CD8-positive, alpha-beta memory T cell (primary cell): ENCODE measurements around the gene NID1. TPM values are rescaled to one million over a fixed set of nuclear protein-coding genes. Genes with fewer than 3 reads are reported as not detected.

Source experiments
- CTCF ChIA-PET: fragments of 350-600 bp; sonication (Branson Sonifier 250); formaldehyde crosslinking; loops from one replicate; lab custom pipeline; 2021; ENCODE audit warnings: antibody characterized with exemption; lab: Charles Lee
- POLR2A ChIA-PET: fragments of 350-600 bp; sonication (Branson Sonifier 250); formaldehyde crosslinking; loops from one replicate; lab custom pipeline; 2021; ENCODE audit warnings: antibody characterized with exemption; lab: Charles Lee
- DNase-seq, 5 donors: peaks; one replicate each; pipeline versions ENCODE4 v3.0.0 to v3.0.0-alpha.2; 2020 to 2022; ENCODE audit warnings: mixed read lengths in 1 of 5
- H3K27ac ChIP-seq: one replicate; pipeline ENCODE4 v1.7.0; 2013; ENCODE audit warnings: low read depth, mild to moderate bottlenecking, low read length, moderate library complexity
- H3K27me3 ChIP-seq: 2 replicates; pipeline ENCODE4 v1.7.0; 2013; ENCODE audit warnings: low read length, mild to moderate bottlenecking; ENCODE audit not compliant: insufficient read depth, poor library complexity, severe bottlenecking
- H3K36me3 ChIP-seq: 2 replicates; pipeline ENCODE4 v1.7.0; 2013; ENCODE audit warnings: mild to moderate bottlenecking, low read length, moderate library complexity; ENCODE audit not compliant: insufficient read depth
- H3K4me1 ChIP-seq: 2 replicates; pipeline ENCODE4 v1.7.0; 2013; ENCODE audit warnings: mild to moderate bottlenecking, low read length, moderate library complexity; ENCODE audit not compliant: insufficient read depth
- H3K4me3 ChIP-seq: 2 replicates; pipeline ENCODE4 v1.7.0; 2013; ENCODE audit warnings: mild to moderate bottlenecking, low read length
- H3K9me3 ChIP-seq: 2 replicates; pipeline ENCODE4 v1.7.0; 2013; ENCODE audit warnings: mild to moderate bottlenecking, low read length
- H3K27ac Mint-ChIP-seq, 8 donors: one replicate each; pipeline ENCODE4 v1.8.0; 2020 to 2021; ENCODE audit warnings: mixed read lengths in 8 of 8, mild to moderate bottlenecking in 6 of 8, inconsistent platforms in 3 of 8, moderate library complexity in 3 of 8
- H3K27me3 Mint-ChIP-seq, 2 donors: one replicate each; pipeline ENCODE4 v1.8.0; 2020 to 2021; ENCODE audit warnings: mixed read lengths in 2 of 2, mild to moderate bottlenecking in 1 of 2, moderate library complexity in 1 of 2
- H3K36me3 Mint-ChIP-seq, 3 donors: one replicate each; pipeline ENCODE4 v1.8.0; 2020 to 2021; ENCODE audit warnings: mixed read lengths in 3 of 3, inconsistent platforms in 1 of 3, mild to moderate bottlenecking in 1 of 3
- H3K4me1 Mint-ChIP-seq, 3 donors: one replicate each; pipeline ENCODE4 v1.8.0; 2020 to 2021; ENCODE audit warnings: mixed read lengths in 3 of 3, inconsistent platforms in 1 of 3, mild to moderate bottlenecking in 1 of 3
- H3K4me3 Mint-ChIP-seq, 7 donors: one replicate each; pipeline ENCODE4 v1.8.0; 2020 to 2021; ENCODE audit warnings: mixed read lengths in 7 of 7, mild to moderate bottlenecking in 6 of 7, moderate library complexity in 4 of 7, inconsistent platforms in 2 of 7
- H3K9me3 Mint-ChIP-seq, 5 donors: one replicate each; pipeline ENCODE4 v1.8.0; 2020 to 2022; ENCODE audit warnings: mixed read lengths in 5 of 5, mild to moderate bottlenecking in 3 of 5, moderate library complexity in 2 of 5, inconsistent platforms in 1 of 5
- polyA plus RNA-seq: library from polyadenylated mRNA; unstranded; fragments of 300-500 nt; fragmentation: Illumina TruSeq; gene quantifications from one replicate; pipeline ENCODE4 v1.2.3, GENCODE V29; 2021
- total RNA-seq, 2 experiments: library from RNA; stranded (reverse); gene quantifications; one replicate each; pipeline ENCODE4 v1.2.3, GENCODE V29; 2021

The NID1 gene
- total and polyA plus RNA-seq, 3 experiments from 2014 or later, result 0.09 to 0.15 TPM; not detected in 1

DNA sequence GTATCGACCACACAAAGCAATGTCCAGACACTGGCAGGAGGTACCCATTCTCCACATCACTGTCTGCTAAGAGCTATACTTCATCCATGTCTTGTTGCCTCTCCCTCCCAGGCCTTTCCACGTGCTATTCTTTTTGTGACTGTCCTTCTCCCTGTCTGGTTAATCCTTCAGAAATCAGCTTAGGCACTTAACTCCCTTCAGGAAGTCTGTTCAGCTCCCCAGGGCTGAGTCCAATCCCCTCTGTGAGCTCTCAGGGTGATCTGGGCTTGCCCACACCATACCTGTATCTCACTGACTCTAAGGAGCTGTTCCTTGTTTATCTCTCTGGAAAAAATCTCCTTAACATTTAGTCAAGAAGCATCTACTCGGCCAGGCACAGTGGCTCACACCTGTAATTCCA lies 69.4 kb downstream of the NID1 start:
- POLR2A ChIA-PET, result no interaction called here

DNA sequence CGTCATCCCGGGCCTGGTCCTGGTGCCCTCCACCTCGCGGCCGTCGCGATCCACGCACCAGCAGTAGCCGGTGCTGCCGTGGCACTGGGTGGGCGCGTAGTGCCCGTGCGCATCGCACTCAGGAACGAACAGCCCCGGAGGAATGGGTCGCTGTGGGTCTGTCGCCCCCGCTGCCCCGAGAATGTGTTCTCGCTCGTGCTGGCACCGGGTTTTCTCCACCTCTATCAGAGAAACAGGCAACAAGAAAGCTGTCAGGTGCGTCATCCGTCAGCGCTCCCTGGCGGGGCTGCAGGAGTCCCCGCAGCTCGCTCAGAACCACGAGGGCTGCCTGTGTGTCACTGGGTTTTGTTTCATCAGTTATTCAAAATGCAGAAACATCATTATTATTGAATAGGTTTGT lies 71.2 kb downstream of the NID1 start:
- CTCF ChIA-PET, result interaction anchor here (1.8 kb wide), 1 partner anchor 21 kb away, joined by 8 read pairs; no protein-coding TSS in a partner anchor
- peaks cover 0 to 10% (median 2%) of the 10 kb centered on the region in 3 donors for H3K36me3 Mint-ChIP-seq
- no peak overlapping the region for H3K4me3 Mint-ChIP-seq

More for the DNA sequence above, 69.4 kb downstream of the NID1 start:
- peak overlapping the region in 4 of 8 donors; percentile 10 to 55 (median 36) for H3K27ac Mint-ChIP-seq
- peaks cover 22% of the 10 kb centered on the region for H3K4me1 ChIP-seq
- H3K27me3 ChIP-seq, result no peaks in the 10 kb centered on the region
- H3K4me1 Mint-ChIP-seq, result peaks cover 23 to 44% (median 35%) of the 10 kb centered on the region in 3 donors
- no peaks in the 10 kb centered on the region for H3K9me3 ChIP-seq
- H3K4me3 Mint-ChIP-seq, result no peak overlapping the region
- H3K4me3 ChIP-seq, result no peak overlapping the region
- CTCF ChIA-PET, result interaction anchor here (0.8 to 2.9 kb wide), 4 partner anchors 8 to 41 kb away, joined by 3 to 14 read pairs (median 3); no protein-coding TSS in a partner anchor
- no peak overlapping the region for H3K27ac ChIP-seq
- peaks cover 0 to 1% (median 0%) of the 10 kb centered on the region in 5 donors for H3K9me3 Mint-ChIP-seq
- H3K36me3 ChIP-seq, result no peaks in the 10 kb centered on the region
- H3K36me3 Mint-ChIP-seq, result no peaks in the 10 kb centered on the region
- no peaks in the 10 kb centered on the region for H3K27me3 Mint-ChIP-seq
- DNase-seq, result no peak

DNA sequence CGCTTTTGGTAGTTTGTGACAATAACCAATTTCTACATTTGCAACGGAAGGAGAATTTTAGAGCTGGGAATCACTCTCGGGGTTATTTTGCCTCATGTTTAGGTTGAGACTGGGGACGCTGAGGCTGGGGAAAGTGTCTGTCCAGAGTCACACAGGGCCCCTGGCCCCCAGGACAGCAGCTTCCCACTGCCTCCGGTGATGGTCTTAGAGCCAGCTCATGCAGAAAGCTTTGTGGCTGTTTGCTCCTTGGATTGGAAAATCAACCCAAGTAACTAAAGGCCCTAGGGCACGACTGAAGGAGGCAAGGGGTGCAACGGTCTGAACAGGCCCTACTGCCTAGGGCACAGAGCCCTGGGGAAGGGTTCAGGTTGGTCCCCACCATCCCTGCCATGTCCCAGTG lies 72.0 kb downstream of the NID1 start:
- no peak overlapping the region for H3K4me3 ChIP-seq
- H3K4me3 Mint-ChIP-seq, result no peak overlapping the region
- no peaks in the 10 kb centered on the region for H3K27me3 ChIP-seq
- H3K4me1 Mint-ChIP-seq, result peaks cover 1 to 18% (median 9%) of the 10 kb centered on the region in 3 donors
- no peaks in the 10 kb centered on the region for H3K4me1 ChIP-seq
- peak overlapping the region in 3 of 8 donors; percentile 38 to 86 (median 70) for H3K27ac Mint-ChIP-seq
- peaks cover 5 to 14% (median 10%) of the 10 kb centered on the region in 5 donors for H3K9me3 Mint-ChIP-seq
- ChIA-PET POLR2A (no interaction called here), CTCF (interaction anchor here (1.8 kb wide), 1 partner anchor 20 kb away, joined by 8 read pairs; no protein-coding TSS in a partner anchor)
- no peaks in the 10 kb centered on the region for H3K36me3 ChIP-seq
- peaks cover 0 to 11% (median 2%) of the 10 kb centered on the region in 3 donors for H3K36me3 Mint-ChIP-seq
- no peak for DNase-seq
- no peak overlapping the region for H3K27ac ChIP-seq
- H3K9me3 ChIP-seq, result no peaks in the 10 kb centered on the region
- H3K27me3 Mint-ChIP-seq, result peaks cover 0 to 3% of the 10 kb centered on the region in 2 donors

More for the DNA sequence above, 71.2 kb downstream of the NID1 start:
- Histone ChIP-seq H3K9me3 (no peaks in the 10 kb centered on the region), H3K4me1 (peaks cover 4% of the 10 kb centered on the region), H3K27ac (no peak overlapping the region), H3K27me3 (no peaks in the 10 kb centered on the region), H3K4me3 (no peak overlapping the region), H3K36me3 (no peaks in the 10 kb centered on the region)
- Mint-ChIP-seq H3K9me3 (peaks cover 5 to 14% (median 10%) of the 10 kb centered on the region in 5 donors), H3K4me1 (peaks cover 6 to 26% (median 16%) of the 10 kb centered on the region in 3 donors), H3K27ac (peak overlapping the region in 1 of 8 donors; percentile 72), H3K27me3 (peaks cover 0 to 3% of the 10 kb centered on the region in 2 donors)
- POLR2A ChIA-PET, result no interaction called here
- no peak for DNase-seq

DNA sequence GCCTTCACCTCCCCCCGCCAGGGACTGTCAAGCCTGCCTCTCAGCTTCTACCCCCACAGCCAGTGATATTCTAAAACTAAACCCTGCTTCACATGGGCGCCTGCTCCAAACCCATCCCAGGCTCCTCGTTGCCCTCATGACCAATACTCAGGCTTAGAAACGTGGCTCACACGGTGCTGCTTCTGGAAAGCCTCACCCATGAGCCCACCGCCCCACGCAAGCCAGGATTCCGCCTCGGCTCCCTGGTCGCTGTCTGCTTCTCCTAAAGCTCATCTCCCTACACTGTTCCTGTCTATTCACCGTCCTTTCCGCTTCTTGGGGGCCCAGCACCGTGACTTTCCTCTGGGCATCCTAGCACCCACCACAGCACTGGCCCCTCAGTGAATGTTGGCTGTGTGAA lies 72.5 kb downstream of the NID1 start:
- Histone ChIP-seq H3K9me3 (no peaks in the 10 kb centered on the region), H3K4me3 (no peak overlapping the region), H3K27me3 (no peaks in the 10 kb centered on the region), H3K36me3 (no peaks in the 10 kb centered on the region), H3K27ac (no peak overlapping the region), H3K4me1 (no peaks in the 10 kb centered on the region)
- no peak for DNase-seq
- H3K27me3 Mint-ChIP-seq, result peaks cover 0 to 3% of the 10 kb centered on the region in 2 donors
- H3K27ac Mint-ChIP-seq, result peak overlapping the region in 1 of 8 donors; percentile 23
- peaks cover 0 to 15% (median 8%) of the 10 kb centered on the region in 3 donors for H3K4me1 Mint-ChIP-seq
- CTCF ChIA-PET, result interaction anchor here (1.8 kb wide), 1 partner anchor 20 kb away, joined by 8 read pairs; no protein-coding TSS in a partner anchor
- POLR2A ChIA-PET, result no interaction called here
- H3K9me3 Mint-ChIP-seq, result peaks cover 5 to 14% (median 10%) of the 10 kb centered on the region in 5 donors
- peaks cover 0 to 15% (median 2%) of the 10 kb centered on the region in 3 donors for H3K36me3 Mint-ChIP-seq
- no peak overlapping the region for H3K4me3 Mint-ChIP-seq

DNA sequence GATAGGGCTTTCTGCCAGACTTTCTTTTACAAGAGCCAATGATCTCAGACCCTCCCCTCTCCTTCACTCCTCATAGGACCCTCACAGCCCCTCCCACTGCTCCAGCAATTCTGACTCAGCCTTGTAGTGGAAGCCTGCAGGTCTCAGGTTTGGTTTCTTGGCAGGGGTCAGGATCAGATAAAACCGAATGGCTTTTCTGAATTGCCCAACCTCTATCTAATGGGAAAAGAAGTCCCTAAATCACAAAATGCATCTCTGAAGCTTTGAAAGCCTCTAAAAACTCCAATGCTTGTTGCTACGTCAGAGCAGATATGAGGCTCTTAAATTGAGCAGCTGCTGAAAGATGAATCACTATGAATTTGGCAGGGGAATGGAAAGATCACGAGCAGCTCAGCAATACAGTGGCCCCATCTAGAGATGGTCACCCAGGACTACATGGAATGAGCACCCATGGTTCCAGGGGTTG lies 74.5 kb downstream of the NID1 start:
- H3K4me1 Mint-ChIP-seq, result peaks cover 0 to under 1% (median 0%) of the 10 kb centered on the region in 3 donors
- CTCF ChIA-PET, result no interaction called here
- Histone ChIP-seq H3K27ac (no peak overlapping the region), H3K4me3 (no peak overlapping the region), H3K9me3 (no peaks in the 10 kb centered on the region), H3K36me3 (no peaks in the 10 kb centered on the region), H3K27me3 (no peaks in the 10 kb centered on the region), H3K4me1 (no peaks in the 10 kb centered on the region)
- DNase-seq, result no peak
- H3K9me3 Mint-ChIP-seq, result peaks cover 5 to 14% (median 10%) of the 10 kb centered on the region in 5 donors
- H3K27me3 Mint-ChIP-seq, result peaks cover 0 to 3% of the 10 kb centered on the region in 2 donors
- POLR2A ChIA-PET, result no interaction called here
- H3K4me3 Mint-ChIP-seq, result no peak overlapping the region
- no peak overlapping the region for H3K27ac Mint-ChIP-seq
- peaks cover 0 to 16% (median 2%) of the 10 kb centered on the region in 3 donors for H3K36me3 Mint-ChIP-seq

DNA sequence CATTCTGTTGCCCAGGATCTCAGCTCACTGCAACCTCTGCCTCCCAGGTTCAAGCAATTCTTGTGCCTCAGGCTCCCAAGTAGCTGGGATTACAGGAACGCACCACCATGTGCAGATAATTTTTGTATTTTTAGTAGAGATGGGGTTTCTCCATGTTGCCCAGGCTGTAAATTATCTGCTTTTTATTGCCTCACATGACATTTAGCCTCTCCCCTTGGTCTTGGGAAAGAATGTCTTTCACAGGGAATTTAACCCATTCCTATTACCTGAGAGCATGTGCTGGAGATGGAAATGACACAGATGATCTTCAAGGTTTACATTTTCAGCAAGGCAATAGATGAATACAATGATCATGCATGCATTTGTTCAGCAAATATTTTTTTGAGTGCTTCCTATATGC lies 75.8 kb downstream of the NID1 start:
- Mint-ChIP-seq H3K36me3 (peaks cover 0 to 18% (median 2%) of the 10 kb centered on the region in 3 donors), H3K9me3 (peaks cover 5 to 14% (median 10%) of the 10 kb centered on the region in 5 donors), H3K27ac (peak overlapping the region in 1 of 8 donors; percentile 11), H3K4me1 (no peaks in the 10 kb centered on the region), H3K27me3 (peaks cover 0 to 3% of the 10 kb centered on the region in 2 donors), H3K4me3 (no peak overlapping the region)
- DNase-seq, result no peak
- Histone ChIP-seq H3K9me3 (no peaks in the 10 kb centered on the region), H3K27me3 (no peaks in the 10 kb centered on the region), H3K27ac (no peak overlapping the region), H3K36me3 (no peaks in the 10 kb centered on the region), H3K4me1 (no peaks in the 10 kb centered on the region), H3K4me3 (no peak overlapping the region)
- ChIA-PET POLR2A (no interaction called here), CTCF (interaction anchor here (0.7 kb wide), 1 partner anchor 413 kb away, joined by 5 read pairs; no protein-coding TSS in a partner anchor)

DNA sequence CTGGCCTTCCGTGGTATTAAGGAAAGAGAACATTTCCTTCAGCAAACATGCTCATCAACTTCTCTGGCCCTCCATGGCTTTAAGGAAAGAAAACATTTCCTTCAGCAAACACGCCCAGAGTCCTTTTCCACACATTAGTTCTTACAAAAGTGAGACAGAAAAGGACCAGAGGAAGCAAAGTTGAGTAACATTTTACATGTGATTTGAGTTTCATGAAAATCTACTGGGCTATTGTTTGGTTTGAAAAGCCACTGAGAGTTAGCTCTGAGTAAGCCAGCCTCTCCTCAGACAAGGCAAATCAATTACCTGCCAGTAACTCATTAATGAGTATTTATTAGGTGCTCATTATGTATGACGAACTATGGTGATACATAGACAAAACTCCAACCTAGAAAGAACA lies 78.0 kb downstream of the NID1 start:
- no peaks in the 10 kb centered on the region for H3K9me3 ChIP-seq
- H3K36me3 ChIP-seq, result no peaks in the 10 kb centered on the region
- DNase-seq, result no peak
- no peaks in the 10 kb centered on the region for H3K4me1 Mint-ChIP-seq
- H3K4me3 Mint-ChIP-seq, result no peak overlapping the region
- H3K27me3 ChIP-seq, result no peaks in the 10 kb centered on the region
- H3K36me3 Mint-ChIP-seq, result peaks cover 0 to 18% (median 2%) of the 10 kb centered on the region in 3 donors
- H3K27ac Mint-ChIP-seq, result no peak overlapping the region
- no peak overlapping the region for H3K4me3 ChIP-seq
- ChIA-PET POLR2A (no interaction called here), CTCF (interaction anchor here (0.7 kb wide), 1 partner anchor 15 kb away, joined by 3 read pairs; no protein-coding TSS in a partner anchor)
- H3K27ac ChIP-seq, result no peak overlapping the region
- no peaks in the 10 kb centered on the region for H3K4me1 ChIP-seq
- H3K9me3 Mint-ChIP-seq, result peaks cover 5 to 14% (median 10%) of the 10 kb centered on the region in 5 donors
- peaks cover 0 to 3% of the 10 kb centered on the region in 2 donors for H3K27me3 Mint-ChIP-seq
